Stimulated activated CD4-positive, alpha-beta T cell treated with anti-CD3 and anti-CD28 coated beads, Interleukin-4, amount 100 ng/mL, for 1 hour (primary cell): ENCODE results near the gene ACTN1.
"Not testable (repeated sequence)": the region's sequence is repeated elsewhere in the genome, so short reads cannot be mapped to it uniquely, and the experiment has no call there.

Experiments
- DNase-seq: peaks from one replicate; pipeline ENCODE4 v3.0.0-alpha.2; 2020

The ACTN1 gene

DNA sequence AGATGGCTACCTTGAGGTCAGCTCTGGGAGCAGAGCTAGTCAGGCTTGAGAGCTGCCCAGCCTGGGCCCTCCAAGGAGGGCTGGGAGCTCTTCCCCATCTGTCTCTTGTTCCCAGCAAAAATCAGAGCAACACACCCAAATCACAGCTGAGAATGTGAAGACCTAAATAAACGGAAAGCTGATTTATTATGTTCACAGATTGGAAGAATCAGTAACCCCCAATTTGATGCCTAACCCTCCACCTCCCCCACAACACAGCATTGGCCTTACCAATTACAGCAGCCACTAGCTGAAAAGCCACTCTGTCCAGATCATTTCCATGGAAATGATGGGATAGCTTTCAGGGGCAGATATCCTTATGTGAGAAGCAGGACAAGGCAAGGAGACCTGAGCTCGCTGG lies 7.1 kb upstream of the ACTN1 start:
- DNase-seq = no peak

DNA sequence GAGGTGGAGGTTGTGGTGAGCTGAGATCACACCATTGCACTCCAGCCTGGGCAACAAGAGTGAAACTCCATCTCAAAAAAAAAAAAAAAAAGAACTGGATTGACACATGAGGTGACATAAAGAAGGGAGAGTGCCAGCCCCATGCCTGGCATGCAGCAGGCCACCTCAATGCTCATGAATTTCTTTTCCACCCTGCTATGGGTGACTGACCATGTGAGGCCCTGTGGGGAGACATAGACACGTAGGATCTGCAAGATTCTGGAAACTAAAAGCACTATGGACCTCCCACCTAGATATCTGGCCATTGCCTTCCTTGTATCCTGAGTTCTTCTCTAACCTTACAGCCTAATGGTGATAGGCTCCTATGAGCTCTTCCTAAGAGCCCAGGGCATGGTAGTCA lies 5.6 kb upstream of the ACTN1 start:
- DNase-seq = no peak

DNA sequence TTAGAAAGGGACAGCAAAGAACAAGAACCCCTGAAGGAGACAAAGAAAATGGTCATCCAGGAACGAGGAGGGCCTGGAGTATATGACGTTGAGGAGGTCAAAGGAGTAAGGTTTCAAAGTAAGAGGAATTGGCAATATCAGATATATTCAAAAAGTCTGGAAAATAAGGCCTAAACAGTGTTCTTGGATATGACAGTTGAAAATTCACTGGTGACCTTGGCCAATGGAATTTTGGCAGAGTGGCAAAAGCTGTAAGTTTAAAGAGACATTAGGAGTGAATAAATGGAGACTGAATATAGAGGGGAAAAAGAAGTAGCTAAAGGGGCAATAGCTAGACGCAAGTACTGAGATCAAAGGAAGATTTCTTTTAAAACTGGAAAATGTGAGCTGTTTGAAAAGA lies 4.1 kb upstream of the ACTN1 start:
- DNase-seq = no peak

DNA sequence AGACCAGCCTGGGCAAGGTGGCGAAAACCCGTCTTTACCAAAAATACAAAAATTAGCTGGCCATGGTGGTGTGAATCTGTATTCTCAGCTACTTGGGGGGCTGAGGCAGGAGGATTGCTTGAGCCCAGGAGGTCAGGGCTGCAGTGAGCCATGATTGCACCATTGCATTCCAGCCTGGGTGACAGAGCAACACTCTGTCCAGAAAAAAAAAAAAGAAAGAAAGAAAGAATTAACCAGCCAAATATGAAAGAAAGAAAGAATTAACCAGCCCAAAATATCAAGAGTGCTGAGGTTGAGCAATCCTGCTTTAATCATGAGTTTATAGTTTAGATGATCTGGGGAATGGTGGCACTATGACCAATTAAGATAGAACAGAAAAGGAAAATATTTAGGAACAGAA lies 3.5 kb upstream of the ACTN1 start:
- DNase-seq = no peak

DNA sequence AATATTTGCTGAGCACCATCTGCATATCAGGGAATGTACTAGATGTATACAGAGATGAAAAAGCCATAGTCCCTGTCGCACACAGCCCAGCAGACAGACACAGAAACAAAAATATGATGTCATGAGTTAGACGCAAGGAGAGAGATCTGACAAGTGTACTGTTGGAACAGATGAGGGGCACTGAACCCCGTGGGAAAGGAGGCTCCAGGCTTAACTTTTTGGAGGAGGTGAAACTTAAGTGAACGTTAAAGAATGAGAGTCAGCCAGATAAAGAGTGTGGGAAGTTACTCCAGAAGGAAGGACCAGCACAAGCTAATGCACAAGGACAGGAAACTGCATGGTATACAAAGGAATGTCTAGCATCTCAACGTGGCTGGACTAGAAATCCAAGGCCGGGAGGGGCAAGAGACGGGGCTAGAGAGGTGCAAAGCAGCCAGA lies 2.5 kb upstream of the ACTN1 start:
- no peak for DNase-seq

DNA sequence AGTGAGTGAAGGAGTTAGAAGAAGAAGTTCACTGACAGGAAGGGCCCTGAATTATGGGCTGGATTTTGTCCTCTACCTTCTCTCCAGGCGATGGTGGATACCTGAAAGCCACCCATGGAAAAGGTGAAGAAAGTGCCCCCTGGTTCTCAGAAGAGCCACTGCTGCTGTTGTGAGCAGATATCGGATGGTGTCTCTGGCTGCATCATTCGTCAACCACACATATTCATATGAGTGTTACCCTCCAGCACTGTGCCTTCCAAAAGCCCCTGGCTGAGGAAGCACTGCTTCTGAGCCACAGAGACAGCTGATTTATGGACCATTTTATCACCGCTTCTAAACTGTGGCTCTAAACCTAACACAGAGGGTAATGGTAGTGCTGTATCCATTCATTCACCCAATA lies 2.0 kb upstream of the ACTN1 start:
- DNase-seq = no peak

DNA sequence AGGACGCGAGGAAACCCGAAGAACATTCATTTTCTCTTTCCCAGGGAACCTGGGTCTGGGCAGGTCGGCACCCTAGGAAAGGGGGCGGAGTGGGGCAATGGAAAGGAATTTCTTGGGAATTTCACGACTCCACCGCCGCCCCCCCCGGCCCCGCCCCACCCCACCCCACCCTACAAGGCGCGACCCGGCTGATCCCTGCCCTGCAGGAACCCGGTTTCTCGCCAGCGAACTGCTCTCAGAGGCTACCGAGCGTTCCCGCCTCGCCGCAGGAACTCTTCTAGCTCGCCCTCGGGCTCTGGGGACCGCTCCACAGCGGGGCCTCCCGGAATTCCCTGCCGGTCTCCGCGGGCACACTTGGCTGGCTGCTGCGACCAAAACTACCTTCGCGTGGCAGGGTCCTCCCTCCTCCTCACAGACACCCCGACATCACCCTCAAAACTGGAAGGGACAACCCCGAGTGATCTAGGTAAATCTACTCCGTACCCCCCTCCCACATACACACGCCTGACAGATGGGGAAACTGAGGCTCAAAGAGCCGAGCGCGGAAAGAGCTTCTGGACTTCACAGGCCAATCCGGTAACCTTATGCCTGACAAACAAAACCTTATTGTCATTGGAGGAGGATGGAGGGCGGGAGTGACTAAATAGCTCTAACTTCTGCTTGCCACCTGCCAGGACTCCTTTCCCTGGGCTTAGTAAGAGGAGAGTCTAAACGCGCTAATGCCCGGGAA lies 785 bp upstream of the ACTN1 start:
- no peak for DNase-seq

DNA sequence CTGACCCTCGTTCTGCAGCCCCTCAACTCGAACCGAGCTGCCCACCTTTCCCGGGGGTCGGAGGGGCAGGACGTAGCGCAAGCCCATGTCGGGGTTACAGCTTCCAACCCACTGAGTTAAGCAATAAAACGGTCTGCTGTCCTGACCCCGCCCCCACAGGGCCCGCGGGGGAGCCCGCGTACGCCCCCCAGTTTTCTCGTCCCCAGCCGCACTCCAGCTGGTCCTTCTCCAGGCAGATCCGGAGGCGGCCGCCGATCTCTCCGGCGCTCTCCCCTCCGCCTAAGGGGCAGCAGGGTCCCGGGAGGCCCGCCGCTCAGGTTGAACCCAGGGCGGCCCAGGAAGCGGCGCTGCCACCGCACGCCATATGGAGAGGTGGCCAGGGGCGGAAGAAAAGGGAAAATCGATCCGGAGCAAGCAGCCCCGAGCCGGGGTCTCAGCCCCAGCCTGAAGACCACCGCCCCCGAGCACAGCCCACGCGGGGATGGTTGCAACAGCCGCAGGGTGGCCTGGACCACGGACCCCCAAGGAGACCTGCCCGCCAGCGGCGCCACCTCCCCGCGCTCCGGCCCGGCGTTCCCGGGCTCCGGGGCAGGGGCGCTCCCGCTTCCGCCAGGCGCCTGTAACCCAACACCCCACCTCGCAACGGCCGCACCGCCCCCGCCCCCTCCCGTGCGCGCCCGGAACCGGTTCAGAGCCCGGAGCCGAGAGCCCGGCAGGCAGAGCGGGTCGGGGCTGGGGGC lies 760 bp downstream of the ACTN1 start:
- peak; percentile 51 for DNase-seq

DNA sequence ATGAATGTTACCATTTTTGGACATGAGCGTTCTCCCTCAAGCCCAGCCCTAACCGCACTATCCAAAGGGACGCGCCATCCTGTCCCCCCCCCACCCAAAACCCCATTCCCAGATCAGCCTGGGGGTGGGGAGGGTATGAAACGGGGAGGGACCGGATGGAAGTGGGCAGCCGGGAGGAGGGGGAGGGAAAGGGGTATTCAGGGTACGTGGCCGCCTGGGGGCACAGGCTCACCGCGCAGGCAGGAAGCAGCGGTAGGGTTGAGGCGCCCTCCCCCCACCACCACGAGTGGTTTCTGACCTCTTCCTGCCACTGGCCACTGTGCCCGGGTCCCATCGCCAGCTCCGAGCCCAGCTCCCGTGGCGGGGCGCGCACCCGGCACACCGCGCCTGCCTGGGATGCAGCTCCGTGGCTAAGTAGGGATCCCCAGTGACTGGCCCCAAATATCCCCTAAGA lies 1.4 kb downstream of the ACTN1 start:
- peak; percentile 40 for DNase-seq

DNA sequence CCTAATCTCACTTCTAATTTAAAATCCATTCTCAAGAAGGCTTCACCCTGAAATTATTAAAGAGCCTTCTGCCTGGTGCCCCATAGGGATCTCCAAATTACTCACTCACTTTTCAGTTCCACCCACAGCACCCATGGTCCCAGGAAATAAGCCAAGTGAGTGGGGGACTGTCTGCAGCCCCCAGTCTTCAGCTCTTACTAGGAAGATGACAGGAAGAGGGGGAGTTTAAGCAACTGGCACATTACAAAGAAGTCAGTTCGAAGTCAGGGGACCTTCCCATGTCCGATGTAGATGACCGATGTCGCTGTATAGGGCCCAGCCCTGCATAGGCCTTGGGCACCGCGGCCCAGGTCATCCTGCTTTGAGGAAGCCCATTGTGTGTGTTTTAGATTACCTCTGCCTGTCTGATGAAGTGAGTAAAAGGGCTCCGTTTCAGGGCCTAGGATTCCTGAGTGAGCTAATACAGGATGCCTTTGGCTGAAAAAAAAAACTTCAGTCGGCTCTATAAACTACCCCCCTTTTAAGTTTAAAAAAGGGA lies 1.9 kb downstream of the ACTN1 start:
- DNase-seq = no peak

DNA sequence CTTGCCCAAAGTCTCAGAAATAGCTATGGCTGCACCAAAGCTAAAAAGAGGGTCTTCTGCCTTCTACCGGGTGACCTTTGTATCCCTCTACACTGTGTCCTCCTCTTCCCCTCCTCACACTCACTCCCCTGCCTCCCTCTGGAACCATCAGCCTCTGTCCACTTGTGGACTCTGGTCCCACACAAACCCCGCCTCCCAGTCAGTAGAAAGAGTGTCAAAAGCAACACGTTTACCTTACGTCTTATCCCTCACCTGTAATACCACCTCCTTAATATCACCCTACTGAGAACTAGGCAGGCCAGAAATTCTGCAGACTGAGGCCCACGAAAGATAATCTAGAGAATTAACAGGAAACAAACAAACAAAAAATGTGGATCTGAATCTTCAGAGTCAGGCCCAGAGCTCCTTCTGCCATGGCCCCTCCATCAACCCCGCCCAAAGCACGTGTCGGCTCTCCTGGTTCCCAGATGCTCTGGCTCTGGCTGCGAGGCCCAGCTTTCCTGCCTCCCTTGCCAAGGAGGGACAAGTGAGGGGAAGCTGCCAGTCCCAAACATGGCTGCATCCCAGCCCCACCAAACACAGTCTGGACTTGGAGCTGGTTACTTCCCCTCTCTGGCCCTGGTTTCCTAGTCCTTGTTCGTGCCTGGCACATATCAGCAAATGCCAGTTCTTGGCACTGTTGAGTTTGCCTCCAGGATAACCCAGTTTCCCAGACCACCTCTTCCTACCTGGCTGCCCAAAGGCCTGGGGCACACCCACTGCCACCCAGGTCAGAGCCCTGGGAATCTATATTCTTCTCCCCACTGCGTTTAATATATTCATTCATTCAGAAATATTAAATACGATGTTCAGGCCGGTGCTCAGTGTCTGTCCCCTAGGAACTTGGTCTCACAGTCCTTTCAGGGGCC lies 2.7 kb downstream of the ACTN1 start:
- no peak for DNase-seq

DNA sequence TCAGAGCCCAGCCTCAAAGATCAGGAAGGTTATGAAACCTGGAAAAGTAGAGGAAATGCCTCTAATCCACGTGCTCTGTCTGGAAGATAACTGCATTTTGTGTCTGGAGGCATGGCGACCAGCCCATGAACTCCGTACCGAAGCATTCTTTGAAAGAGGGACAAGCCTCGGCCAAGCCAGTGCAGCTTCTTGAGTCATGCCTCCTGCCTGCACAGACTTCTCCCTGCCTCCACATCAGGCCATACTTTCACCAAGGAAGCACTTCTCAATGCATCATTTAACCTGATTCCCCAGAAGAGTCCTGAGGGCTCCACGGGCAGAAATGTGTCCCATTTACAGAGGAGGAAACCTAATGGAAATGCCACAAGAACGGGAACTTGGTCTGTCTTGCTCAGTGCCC lies 3.4 kb downstream of the ACTN1 start:
- DNase-seq = no peak

DNA sequence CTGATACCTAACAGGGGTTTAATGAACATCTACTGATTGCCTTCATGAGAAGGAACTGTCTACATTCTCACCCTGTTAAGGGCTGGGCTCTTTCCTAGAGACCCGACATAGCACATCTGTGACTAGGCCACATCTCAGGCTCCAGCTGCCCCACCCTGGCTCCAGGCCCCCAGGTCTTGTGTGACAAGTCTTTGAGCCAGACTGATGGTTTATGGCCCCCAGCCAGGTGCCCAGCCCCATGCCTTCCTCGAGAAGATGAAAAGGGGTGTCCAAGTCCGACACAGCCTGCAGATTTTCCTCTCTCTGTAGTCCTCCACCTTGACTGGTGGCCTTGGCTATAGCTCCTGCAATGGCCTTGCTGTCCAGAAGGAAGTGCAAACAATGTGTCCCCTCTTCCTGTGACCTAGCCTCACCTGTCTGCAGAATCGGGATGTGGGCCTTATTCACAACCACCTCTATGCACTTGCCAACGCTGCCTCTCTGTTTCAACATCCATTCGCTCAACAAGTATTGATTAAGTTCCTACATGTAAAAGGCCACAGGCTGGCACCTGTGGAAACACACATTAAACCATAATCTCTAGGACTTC lies 4.2 kb downstream of the ACTN1 start:
- no peak for DNase-seq

DNA sequence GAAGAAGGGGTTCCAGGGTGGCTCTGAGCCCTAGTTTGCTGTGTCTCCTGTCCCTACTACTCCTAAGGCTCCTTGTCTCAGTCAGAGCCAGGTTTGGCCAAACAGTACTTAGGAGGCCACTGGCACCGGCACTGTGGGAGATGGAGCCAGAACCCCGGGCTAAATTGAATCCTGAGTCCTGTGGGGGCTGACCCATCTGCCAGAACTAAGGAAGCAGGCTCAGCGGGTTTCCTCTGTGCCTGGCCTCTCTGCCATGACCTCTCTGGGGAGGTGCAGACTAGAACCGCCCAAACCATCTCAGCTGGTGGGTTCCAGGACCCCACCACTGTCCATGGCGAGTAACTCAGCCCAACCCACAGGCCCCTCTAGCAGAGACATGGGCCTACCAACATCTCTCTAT lies 5.5 kb downstream of the ACTN1 start:
- no peak for DNase-seq

DNA sequence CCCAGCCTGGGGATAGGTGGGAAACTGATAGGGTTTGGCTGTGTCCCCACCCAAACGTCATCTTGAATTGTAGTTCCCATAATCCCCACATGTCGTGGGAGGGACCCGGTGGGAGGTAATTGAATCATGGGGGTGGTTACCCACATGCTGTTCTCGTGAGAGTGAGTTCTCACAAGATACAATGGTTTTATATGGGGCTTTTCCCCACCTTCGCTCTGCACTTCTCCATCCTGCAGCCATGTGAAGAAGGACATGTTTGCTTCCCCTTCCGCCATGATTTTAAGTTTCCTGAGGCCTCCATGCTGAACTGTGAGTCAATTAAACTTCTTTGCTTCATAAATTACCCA lies 5.9 kb downstream of the ACTN1 start:
- not testable (repeated sequence) for DNase-seq

DNA sequence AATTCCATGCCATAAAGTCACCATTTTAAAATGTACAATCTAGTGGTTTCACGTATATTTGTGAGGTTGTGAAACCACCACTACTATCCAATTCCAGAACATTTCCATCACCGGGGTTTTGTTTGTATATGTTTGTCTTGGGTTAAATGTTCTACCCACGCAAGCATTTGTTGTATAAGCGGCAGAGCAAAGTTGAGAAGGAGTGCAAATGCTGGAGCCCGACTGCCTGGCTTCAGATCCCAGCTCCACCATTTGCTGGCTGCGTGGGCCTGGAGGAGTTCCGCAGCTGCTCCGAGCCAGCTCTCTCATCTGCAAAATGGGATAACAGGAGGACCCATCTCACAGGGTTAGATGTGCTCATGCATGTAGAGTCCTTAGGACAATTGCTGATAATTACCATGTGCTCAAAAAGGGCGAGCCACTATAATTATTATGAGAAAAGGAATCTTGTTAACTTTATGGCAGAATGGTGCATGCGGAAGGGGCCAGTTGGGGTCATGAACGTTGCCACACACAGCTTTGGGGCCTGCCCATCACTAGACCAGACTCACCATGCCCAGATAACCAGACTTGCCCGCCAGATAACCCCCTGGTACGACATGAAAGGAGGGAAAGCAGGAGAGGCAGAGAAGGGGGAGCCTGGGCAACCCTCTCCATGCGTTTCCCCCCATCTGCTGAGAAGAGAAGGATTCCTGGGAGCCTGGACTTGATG lies 6.4 kb downstream of the ACTN1 start:
- no peak for DNase-seq

DNA sequence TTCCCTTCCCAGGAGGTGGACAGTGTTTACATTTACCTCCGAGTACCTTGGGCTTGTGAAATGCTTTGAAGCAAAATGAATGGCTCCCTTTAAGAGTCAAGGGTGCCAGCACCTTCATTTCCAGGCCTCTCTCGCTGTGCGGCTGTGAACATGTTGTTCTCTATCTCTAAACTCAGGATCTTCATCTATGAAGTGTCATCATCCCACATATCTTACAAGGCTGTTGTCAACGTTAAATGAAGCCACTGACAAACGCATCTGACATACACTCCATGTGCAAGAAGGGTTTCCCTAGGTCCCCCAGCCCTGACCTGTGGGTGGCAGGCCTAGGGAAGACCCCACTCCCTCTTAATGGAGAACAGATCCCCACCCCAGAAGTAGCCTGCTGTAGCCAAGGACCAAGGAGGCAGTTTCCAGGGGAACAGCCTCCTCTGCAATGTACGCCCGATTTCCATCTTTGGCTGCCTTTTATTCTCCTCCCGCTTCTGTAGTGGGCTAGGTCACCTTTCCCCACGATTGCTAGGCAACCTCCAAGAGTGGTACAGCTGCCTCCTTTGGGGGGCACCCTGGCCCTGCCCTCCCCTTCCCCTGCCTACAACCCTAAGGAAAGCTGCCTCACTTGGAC lies 7.6 kb downstream of the ACTN1 start:
- no peak for DNase-seq

DNA sequence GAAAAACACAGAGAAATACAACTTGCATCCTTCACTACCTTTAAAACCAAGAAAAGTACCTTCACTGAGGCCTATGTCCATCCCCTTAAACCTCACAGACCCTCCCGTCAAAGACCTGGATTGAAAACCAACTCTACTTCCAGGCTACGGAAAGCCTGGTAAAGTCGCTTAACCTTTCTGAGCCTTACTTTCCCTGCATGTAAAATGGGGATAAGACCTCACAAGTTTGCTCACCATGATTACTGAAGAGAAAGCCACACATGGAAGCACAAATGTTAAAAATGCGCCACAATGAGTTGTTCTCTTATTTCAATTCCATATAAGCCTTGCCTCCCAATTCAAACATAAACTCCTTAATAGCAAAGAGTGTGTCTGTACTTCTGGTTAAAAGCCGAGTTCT lies 8.4 kb downstream of the ACTN1 start:
- DNase-seq = no peak

DNA sequence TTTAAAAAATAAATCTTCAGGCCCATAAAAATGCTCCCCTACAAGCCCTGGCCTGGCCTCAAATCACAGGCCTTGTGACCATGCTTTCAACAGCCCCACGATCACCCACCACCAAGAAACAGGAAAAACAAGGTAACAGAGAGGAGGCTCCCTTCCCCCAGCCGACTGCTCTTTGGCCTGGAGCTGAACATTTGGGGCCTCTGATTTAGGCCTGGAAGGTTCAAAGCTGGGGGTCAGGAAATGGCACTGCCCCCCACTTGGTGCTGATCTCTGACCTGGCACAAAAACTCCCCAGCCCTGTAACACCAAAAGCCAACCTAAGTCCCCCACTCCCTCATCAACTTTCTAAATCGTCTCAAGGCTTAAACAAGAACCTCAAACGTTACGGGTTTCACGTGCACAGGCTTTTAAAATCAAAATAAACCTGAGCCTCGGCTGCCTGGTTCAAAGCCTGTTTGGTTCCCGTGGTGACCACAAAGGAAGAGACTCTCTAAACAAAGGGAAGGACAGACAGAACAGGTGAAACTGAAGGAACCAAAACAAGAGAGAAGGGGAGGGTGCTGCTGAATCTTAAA lies 9.0 kb downstream of the ACTN1 start:
- DNase-seq = no peak

DNA sequence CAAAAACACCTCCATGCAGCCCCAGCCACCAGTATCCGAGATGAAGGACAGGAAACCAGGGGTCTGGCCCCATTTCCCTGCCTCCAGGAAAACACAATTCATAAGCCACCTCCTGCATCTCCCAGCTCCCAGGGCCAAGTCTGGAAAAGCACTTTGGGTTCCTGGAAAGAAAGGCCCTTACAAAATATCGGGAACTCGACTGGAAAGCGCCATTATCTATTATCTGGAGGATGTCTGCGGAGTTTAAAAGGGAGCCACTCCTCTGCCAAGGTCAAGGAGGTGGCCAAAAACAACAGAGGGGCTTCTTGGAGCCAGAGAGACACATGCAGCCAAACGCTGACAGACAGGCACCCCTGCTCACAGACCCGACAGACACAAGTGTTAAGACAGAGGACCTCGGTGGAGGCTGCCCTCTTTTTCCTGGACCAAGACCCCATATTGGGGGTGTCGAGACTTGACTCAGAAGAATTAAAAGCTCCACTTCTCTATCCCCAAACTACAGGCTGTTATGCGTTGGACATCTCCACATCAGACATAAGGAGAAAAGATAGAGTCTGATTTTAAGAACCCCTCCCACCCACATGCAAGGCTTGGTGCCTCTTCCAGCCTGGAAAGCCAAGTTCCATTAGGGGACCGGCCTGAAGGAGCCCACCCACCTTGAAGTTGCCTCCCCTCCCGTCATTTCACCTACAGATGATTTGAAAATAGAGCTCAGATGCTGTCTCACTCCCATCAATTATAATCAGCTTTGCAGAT lies 9.6 kb downstream of the ACTN1 start:
- no peak for DNase-seq

DNA sequence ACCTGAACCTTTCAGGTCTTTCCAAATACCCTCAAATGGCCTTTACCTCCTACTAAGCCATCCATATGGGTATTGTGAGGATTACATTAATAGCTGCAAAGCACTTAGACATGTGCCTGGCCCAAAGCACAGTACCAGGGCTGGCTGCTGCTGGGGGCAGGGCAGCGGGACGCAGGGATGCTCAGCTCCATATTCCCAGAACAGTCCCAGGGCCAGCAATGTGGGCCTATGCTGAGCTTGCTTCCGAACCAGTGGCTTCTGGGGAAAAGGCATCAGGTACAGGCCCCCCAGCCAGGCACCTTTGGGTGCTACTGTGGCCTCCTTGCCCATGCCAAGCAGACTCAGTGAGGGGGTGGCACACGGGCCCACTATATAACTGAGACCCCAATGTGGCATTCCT lies 10.4 kb downstream of the ACTN1 start:
- DNase-seq = no peak
